Stimulated activated CD4-positive, alpha-beta T cell treated with anti-CD3 and anti-CD28 coated beads, Interleukin-4, amount 100 ng/mL, for 4 hours (primary cell): ENCODE data around the gene RIT2.

ENCODE experiments used
- DNase-seq, 2 experiments: peaks; one replicate each; pipeline ENCODE4 v3.0.0-alpha.2; 2020

RIT2 gene

GRCh38 chr18:42821492-42821891 is 294.0 kb downstream of the RIT2 start:
- no peak for DNase-seq

GRCh38 chr18:42814618-42815017 is 300.9 kb downstream of the RIT2 start:
- no peak for DNase-seq

DNA sequence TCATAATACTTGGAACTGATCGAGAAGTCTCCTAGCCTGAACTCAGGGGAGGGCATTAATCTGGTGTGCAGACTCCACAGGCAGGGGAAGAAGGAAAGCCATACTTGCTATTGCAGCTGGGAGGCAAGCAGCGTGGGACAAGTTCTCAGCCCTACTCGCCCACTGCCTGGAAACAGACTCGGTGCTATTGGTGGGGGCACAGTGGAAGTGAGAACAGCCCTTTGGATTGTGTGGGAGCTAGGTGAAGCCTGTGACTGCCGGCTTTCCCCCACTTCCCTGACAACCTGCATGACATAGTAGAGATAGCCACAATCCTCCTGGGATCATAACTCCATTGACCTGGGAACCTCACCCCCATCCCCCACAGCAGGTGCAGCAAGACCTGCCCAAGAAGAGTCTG is 301.3 kb downstream of the RIT2 start:
- DNase-seq = no peak

- DNase-seq = no peak
Observed at GRCh38 chr18:42813570-42813969, 301.9 kb downstream of the RIT2 start.

DNA sequence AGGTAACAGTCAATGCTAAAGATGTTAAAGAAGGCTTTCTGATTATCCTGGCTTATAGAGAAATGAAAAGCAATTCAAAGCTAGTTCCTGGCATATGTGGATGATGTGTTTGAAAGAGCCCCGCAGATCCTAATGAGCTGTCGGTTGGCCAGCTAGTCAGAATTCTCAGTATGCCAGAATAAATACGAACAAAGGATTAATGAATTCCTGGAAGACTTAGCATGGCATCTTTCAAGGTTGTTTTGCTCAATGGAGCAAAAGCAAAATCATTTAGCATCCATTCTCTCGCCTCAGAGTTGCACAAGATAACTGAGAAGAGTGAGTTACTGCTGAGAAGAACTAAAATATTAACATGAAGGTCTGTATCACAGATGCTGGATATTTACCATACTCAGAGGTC is 307.6 kb downstream of the RIT2 start:
- no peak for DNase-seq

- DNase-seq = no peak
Observed at GRCh38 chr18:42801706-42802105, 313.8 kb downstream of the RIT2 start.

GRCh38 chr18:42798606-42799170 is 316.8 kb downstream of the RIT2 start:
- DNase-seq = no peak

- DNase-seq = peak in 1 of 2 experiments; percentile 0
Observed at GRCh38 chr18:42795213-42795789, 320.2 kb downstream of the RIT2 start.

DNA sequence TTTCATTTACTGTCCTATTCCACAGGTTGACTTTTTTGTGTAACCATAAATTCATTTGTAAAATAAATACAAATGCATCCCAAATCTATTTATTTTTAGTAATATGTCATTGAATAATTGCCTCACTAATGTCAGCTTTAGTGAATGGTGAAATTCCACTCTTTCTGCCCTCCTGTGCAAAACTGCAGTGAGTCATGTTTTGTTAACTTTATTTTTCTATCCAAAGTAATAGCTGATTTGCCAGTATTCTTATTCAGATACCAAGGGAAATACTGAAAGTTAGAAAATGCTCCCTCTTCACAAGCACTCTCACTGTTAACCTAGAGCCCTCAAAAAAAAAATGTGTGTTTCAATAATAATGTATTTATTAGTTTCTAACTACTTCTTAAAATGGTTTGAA is 322.8 kb downstream of the RIT2 start:
- DNase-seq = no peak

- DNase-seq = no peak
Observed at GRCh38 chr18:42784632-42785031, 330.9 kb downstream of the RIT2 start.

DNA sequence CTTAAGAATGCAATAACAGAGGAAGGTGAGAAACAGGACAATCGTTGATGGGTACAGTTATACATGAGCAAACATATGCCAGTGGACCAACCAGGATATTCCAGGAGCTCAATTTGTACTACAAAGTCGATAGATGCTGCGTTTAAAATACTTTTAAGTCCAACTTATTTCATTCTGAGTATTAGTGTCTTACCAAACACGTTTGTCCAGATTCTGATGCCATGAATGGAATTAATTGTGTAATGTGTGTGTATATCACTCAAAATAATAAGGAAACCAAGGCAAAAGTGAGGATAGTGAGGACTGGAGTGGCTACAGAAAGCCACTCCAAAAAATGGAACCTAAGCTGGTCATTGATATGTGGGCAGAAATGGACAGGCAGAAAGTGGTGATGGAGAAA is 332.6 kb downstream of the RIT2 start:
- no peak for DNase-seq

GRCh38 chr18:42781298-42781815 is 334.1 kb downstream of the RIT2 start:
- DNase-seq = no peak

DNA sequence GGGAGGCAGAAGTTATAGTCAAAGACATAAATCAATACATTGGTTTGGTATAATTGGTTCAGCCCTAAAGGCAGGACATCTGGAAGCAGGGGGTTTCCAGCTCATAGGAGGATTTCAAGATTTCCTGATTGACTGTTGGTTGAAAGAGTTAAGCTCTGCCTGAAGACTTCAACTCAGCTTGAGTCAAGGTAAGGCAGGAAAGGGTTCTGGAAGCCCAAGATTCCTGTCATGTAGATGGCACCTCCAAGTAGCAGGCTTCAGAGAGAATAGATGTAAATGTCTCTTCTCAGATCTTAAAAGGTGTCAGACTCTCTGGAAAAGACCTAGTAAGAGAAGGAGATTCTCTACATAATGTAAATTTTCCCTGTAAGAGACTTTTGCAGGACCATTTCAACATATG is 335.3 kb downstream of the RIT2 start:
- DNase-seq = no peak

GRCh38 chr18:42778445-42779042 is 336.9 kb downstream of the RIT2 start:
- DNase-seq = no peak

DNA sequence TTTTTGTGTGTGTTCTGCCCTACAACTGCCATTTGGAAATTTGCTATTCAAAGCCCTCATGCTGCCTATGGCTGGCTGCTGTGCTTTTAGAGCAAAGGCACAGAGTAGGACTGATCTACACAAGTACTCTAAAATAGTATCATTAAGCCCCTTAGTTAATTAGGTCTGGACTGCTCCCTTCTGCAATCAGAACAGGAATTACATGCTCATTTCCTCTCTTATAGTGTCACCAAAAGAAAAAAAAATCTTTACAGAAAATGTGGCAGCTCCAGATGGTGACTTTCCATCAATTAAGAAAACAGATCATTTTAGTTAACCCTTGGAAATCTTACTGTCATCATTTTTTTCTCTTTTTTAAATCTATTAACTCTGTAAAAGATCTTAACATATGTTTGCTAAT is 337.5 kb downstream of the RIT2 start:
- no peak for DNase-seq

DNA sequence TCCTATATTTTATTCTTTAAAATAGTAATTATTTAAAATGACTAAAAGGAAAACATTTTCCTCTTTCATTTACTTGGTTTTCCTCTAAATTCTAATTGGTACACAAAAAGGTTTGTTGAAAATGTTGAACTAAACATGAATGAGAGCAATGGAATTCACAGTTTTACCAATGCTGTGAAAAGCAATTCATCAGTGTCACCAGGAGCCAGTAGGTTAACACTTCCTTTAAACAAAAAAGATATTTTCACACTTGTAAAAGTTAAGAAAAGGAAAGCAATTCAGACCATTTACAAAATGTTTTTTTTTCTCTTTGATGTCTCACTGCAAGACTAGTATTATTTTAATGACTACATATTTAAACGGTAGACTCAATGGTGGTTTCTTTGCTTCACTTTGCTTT is 341.6 kb downstream of the RIT2 start:
- no peak for DNase-seq

DNA sequence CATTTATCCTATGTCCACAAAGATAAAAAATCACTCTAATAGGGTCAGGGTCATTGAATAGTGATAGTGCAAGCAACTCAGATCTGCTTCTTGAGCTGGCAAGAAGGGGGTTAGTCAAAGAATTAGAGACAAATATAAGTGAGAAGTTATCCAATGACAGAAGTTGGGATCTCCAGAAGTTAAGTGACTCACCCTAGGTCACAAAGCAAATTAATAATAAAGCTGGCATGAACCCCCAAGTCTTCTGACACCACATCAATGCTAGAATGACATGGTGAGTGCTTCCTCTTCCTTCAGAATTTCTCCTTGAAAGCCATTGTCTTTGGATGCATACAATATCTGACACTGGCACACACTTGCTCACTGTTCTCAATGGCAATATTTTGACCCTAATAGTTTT is 343.5 kb downstream of the RIT2 start:
- no peak for DNase-seq

GRCh38 chr18:42765302-42765701 is 350.2 kb downstream of the RIT2 start:
- no peak for DNase-seq

DNA sequence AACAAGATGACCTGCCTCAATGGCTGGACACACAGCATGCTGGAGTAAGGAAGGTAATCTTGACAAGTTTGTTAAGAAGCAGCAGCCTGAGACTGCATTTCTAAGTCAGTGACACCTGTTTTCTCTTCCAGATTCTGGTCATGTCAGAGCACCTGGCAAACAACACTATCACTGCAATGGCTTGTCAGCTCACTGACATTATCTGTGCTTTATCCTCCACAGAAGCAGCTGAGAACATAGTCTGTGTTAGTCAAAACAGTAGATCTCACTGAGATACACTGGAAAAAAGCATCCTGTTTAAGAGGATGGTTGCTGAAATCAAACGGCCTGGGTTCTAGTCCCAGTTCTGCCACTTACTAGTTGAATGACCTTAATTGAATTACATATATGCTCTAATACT is 355.2 kb downstream of the RIT2 start:
- no peak for DNase-seq

GRCh38 chr18:42758852-42759251 is 356.6 kb downstream of the RIT2 start:
- no peak for DNase-seq

DNA sequence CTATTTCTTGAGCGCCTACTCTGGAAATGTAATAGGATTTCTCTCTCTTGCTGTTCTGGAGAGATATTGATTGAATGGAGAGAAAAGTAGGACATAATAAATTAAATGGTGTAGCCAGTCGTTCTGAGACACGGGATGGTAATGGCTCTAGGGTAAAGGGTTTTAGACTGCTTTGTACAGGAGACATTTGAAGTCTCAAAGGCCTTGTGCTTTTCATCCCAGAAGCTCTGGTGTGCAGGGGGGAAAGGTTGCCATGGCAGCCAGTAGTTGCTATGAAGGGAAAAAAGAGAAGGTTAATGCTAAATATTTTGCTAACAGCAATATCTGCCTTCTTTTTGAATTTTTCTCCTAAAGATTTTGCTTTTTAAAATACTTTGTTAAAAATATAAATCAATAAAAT is 359.3 kb downstream of the RIT2 start:
- DNase-seq = no peak

- no peak for DNase-seq
Observed at GRCh38 chr18:42752916-42753315, 362.6 kb downstream of the RIT2 start.

- no peak for DNase-seq
Observed at GRCh38 chr18:42746794-42747193, 368.7 kb downstream of the RIT2 start.

- no peak for DNase-seq
Observed at GRCh38 chr18:42745931-42746330, 369.6 kb downstream of the RIT2 start.

GRCh38 chr18:42745171-42745570 is 370.3 kb downstream of the RIT2 start:
- no peak for DNase-seq
